ENCODE results near the gene TBC1D1.

DNA sequence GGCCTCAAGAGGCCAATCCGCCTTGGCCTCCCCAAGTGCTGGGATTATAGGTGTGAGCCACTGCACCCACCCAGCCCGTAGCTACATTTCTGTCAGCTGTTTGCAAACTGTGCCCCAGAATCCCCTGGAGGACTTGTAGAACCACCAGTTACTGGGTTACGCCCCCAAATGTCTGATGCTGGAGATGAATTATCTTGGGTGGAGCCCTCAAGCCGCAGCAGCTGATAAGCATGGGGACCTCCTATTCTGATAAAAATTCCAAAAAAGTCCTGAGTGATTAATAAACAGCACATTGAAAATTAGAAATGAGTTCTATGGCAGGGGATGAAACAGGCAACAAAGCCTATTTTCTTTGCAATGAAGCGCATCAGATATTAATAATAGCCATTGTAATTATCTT, 174.3 kb downstream of the TBC1D1 start:
- TF ChIP-seq, protein P1, sequence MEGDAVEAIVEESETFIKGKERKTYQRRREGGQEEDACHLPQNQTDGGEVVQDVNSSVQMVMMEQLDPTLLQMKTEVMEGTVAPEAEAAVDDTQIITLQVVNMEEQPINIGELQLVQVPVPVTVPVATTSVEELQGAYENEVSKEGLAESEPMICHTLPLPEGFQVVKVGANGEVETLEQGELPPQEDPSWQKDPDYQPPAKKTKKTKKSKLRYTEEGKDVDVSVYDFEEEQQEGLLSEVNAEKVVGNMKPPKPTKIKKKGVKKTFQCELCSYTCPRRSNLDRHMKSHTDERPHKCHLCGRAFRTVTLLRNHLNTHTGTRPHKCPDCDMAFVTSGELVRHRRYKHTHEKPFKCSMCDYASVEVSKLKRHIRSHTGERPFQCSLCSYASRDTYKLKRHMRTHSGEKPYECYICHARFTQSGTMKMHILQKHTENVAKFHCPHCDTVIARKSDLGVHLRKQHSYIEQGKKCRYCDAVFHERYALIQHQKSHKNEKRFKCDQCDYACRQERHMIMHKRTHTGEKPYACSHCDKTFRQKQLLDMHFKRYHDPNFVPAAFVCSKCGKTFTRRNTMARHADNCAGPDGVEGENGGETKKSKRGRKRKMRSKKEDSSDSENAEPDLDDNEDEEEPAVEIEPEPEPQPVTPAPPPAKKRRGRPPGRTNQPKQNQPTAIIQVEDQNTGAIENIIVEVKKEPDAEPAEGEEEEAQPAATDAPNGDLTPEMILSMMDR (conservative IDR thresholded peaks at IDR 0.05; ENCODE audit: low read depth, low read length), result no peak
- no peak for TF ChIP-seq EZH2 (IDR thresholded peaks at IDR 0.05; ENCODE audit: low read length, unreplicated experiment)

All from PC-3 (cell line).